ENCODE results near the gene MAPK4.

DNA sequence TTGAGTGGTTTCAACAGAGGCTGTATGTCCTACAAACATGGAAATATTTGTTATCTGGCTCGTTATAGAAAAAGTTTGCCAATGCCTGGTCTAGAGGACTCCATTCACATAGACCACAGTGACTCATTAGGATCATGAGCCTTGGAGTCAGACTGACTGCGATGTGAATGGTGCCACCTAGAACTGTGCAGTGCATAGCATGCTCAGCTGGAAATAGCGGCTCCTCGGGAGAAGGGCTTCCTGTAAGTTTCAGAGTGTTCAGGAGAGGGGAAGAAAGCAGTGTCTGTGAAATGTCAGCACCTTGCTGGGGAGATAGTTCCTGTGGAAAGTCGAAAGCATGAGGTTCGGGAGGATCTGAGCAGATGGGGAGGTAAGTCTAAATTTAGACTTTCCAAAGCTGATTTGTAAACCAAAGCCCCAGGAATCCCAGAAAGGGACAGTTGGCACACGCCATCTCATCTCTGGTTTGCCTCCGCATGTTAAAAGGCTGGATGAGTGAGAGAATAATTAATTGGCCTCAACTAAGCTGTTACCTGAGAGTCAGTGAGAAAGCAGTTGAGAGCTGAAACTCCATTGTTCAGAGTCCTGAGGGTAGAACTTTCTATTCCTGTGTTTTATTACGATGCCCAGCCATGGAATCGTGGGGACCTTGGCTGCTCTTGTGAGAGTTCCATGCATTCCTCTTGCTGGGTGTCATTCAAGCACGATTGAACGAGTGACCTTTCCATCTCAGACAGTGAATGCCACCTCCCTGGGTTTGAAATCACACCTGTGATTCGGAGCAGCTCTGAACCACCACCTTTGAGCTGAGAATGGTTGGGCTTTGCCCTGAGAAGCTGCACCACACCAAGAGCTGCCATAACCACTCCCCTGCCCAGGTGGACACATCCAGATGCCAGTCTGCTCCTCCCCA, 99.5 kb downstream of the MAPK4 start:
- no peak for TF ChIP-seq POLR2A (IDR thresholded peaks at IDR 0.05)
- TF ChIP-seq, protein P1, sequence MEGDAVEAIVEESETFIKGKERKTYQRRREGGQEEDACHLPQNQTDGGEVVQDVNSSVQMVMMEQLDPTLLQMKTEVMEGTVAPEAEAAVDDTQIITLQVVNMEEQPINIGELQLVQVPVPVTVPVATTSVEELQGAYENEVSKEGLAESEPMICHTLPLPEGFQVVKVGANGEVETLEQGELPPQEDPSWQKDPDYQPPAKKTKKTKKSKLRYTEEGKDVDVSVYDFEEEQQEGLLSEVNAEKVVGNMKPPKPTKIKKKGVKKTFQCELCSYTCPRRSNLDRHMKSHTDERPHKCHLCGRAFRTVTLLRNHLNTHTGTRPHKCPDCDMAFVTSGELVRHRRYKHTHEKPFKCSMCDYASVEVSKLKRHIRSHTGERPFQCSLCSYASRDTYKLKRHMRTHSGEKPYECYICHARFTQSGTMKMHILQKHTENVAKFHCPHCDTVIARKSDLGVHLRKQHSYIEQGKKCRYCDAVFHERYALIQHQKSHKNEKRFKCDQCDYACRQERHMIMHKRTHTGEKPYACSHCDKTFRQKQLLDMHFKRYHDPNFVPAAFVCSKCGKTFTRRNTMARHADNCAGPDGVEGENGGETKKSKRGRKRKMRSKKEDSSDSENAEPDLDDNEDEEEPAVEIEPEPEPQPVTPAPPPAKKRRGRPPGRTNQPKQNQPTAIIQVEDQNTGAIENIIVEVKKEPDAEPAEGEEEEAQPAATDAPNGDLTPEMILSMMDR (IDR thresholded peaks at IDR 0.05): no peak
- TF ChIP-seq EP300 (IDR thresholded peaks at IDR 0.05): no peak
